Measurements from ENCODE around the gene SEPTIN12. TPM values are rescaled to one million over a fixed set of nuclear protein-coding genes. Genes with fewer than 3 reads are reported as not detected.

SEPTIN12 gene
- total and polyA plus RNA-seq, 9 donors, result 0.32 TPM; not detected in 8

- H3K27ac ChIP-seq, result no peak overlapping the region
- no peaks in the 10 kb centered on the region for H3K36me3 ChIP-seq
- DNase-seq, result no peak
- TF ChIP-seq POLR2A (IDR thresholded peaks at IDR 0.05) (no peak), EP300 (IDR thresholded peaks at IDR 0.05) (no peak)
- TF ChIP-seq, protein P1, sequence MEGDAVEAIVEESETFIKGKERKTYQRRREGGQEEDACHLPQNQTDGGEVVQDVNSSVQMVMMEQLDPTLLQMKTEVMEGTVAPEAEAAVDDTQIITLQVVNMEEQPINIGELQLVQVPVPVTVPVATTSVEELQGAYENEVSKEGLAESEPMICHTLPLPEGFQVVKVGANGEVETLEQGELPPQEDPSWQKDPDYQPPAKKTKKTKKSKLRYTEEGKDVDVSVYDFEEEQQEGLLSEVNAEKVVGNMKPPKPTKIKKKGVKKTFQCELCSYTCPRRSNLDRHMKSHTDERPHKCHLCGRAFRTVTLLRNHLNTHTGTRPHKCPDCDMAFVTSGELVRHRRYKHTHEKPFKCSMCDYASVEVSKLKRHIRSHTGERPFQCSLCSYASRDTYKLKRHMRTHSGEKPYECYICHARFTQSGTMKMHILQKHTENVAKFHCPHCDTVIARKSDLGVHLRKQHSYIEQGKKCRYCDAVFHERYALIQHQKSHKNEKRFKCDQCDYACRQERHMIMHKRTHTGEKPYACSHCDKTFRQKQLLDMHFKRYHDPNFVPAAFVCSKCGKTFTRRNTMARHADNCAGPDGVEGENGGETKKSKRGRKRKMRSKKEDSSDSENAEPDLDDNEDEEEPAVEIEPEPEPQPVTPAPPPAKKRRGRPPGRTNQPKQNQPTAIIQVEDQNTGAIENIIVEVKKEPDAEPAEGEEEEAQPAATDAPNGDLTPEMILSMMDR (IDR thresholded peaks at IDR 0.05), result no peak
- H3K9me3 ChIP-seq, result no peaks in the 10 kb centered on the region
- no peaks in the 10 kb centered on the region for H3K4me1 ChIP-seq (ENCODE audit: insufficient read depth)
- H3K4me3 ChIP-seq, result no peak overlapping the region
- intact Hi-C loops (cut with DNase I), result no loop called here
- WGBS, 3 donors, result 70 to 76% (median 72%) methylated on average over 15 to 16 of the region's 16 CpGs
- no peaks in the 10 kb centered on the region for H3K27me3 ChIP-seq
These were observed 4.2 kb downstream of the SEPTIN12 start for GRCh38 chr16:4783951-4784336.

- H3K4me3 ChIP-seq, result no peak overlapping the region
- intact Hi-C loops (cut with DNase I), result no loop called here
- no peaks in the 10 kb centered on the region for H3K36me3 ChIP-seq
- DNase-seq, result no peak
- no peaks in the 10 kb centered on the region for H3K4me1 ChIP-seq (ENCODE audit: insufficient read depth)
- WGBS, 3 donors, result 85 to 90% (median 86%) methylated on average over 22 to 25 of the region's 25 CpGs
- H3K27me3 ChIP-seq, result no peaks in the 10 kb centered on the region
- no peak overlapping the region for H3K27ac ChIP-seq
- no peaks in the 10 kb centered on the region for H3K9me3 ChIP-seq
- TF ChIP-seq, protein P1 (IDR thresholded peaks at IDR 0.05), result no peak
- TF ChIP-seq POLR2A (IDR thresholded peaks at IDR 0.05) (no peak), EP300 (IDR thresholded peaks at IDR 0.05) (no peak)
These were observed 4.7 kb downstream of the SEPTIN12 start for GRCh38 chr16:4783251-4783950.

- Histone ChIP-seq H3K4me3 (no peak overlapping the region), H3K27ac (no peak overlapping the region), H3K27me3 (no peaks in the 10 kb centered on the region), H3K36me3 (no peaks in the 10 kb centered on the region), H3K4me1 (ENCODE audit: insufficient read depth) (no peaks in the 10 kb centered on the region), H3K9me3 (no peaks in the 10 kb centered on the region)
- no peak for DNase-seq
- intact Hi-C loops (cut with DNase I), result no loop called here
- no peak for TF ChIP-seq EP300 (IDR thresholded peaks at IDR 0.05)
- no peak for TF ChIP-seq POLR2A (IDR thresholded peaks at IDR 0.05)
- TF ChIP-seq, protein P1 (IDR thresholded peaks at IDR 0.05), result no peak
- 75 to 79% (median 78%) methylated on average over 4 of the region's 4 CpGs for WGBS, 3 donors
These were observed 7.9 kb downstream of the SEPTIN12 start for GRCh38 chr16:4780235-4780634.

DNA sequence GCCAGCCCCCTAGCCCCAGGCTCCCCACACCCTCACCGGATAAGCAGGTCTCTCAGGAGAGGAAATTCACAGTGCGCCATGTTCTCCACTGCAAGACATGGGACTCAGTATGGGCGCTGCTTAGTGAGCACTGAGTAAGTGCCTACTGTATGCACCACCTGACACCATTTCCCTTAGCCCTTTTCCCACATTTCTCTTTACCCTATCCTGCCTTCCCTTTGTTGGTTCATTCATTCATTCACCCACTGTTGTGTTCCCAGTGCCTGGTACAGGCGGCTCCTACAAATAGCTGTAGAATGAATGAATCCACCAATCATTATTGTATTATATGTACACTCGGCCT is 10.1 kb downstream of the SEPTIN12 start:
- Histone ChIP-seq H3K9me3 (no peaks in the 10 kb centered on the region), H3K4me3 (no peak overlapping the region), H3K4me1 (ENCODE audit: insufficient read depth) (no peaks in the 10 kb centered on the region), H3K36me3 (no peaks in the 10 kb centered on the region), H3K27ac (no peak overlapping the region), H3K27me3 (no peaks in the 10 kb centered on the region)
- no peak for DNase-seq
- WGBS, 3 donors, result 83 to 89% (median 88%) methylated on average over 5 of the region's 5 CpGs
- intact Hi-C loops (cut with DNase I), result no loop called here
- TF ChIP-seq POLR2A (IDR thresholded peaks at IDR 0.05) (no peak), EP300 (IDR thresholded peaks at IDR 0.05) (no peak)
- TF ChIP-seq, protein P1 (IDR thresholded peaks at IDR 0.05), result no peak

All from ovary (tissue), 9 donors.